IMR-90 (cell line): ENCODE results near the gene IFI30. TPM values are rescaled to one million over a fixed set of nuclear protein-coding genes. Genes with fewer than 3 reads are reported as not detected.

Experiments used
- ATAC-seq: fragments of 200-7000 bp; cut with Tn5 transposase; 2 replicates; pipeline ENCODE4 v1.9.1; 2020; ENCODE audit warnings: low read depth, mild to moderate bottlenecking, moderate library complexity
- Bru-seq: library from RNA; stranded (reverse); fragments of 400-500 nt; gene quantifications from one replicate; lab custom pipeline; 2021; lab: Mats Ljungman, UMichigan
- BruChase-seq, 2 experiments: library from RNA; stranded (reverse); fragments of 400-500 nt; gene quantifications; one replicate each; lab custom pipeline; 2021; lab: Mats Ljungman, UMichigan
- BruUV-seq: library from RNA; stranded (reverse); fragments of 400-500 nt; replicated peaks from 2 replicates; lab custom pipeline; 2021; lab: Mats Ljungman, UMichigan
- CTCF ChIA-PET: fragments of 300-600 bp; formaldehyde crosslinking; extraction: SDS; loops from one replicate; lab custom pipeline; 2021; ENCODE audit warnings: antibody characterized with exemption; lab: Yijun Ruan, JAX
- POLR2A ChIA-PET: fragments of 300-600 bp; sonication (Branson Sonifier 250); formaldehyde crosslinking; loops from one replicate; lab custom pipeline; 2022; ENCODE audit warnings: antibody characterized with exemption; ENCODE audit not compliant: unreplicated experiment; lab: Charles Lee
- DNase-seq: peaks from one replicate; pipeline ENCODE4 v3.0.0; 2013
- H2AFZ ChIP-seq: replicated peaks from 2 replicates; pipeline ENCODE3; 2013; ENCODE audit warnings: low read length, mild to moderate bottlenecking; ENCODE audit not compliant: poor library complexity
- H2AK5ac ChIP-seq: 2 replicates; pipeline ENCODE4 v1.6.1; 2013; ENCODE audit warnings: low read depth, low read length, inconsistent platforms
- H2AK9ac ChIP-seq: replicated peaks from 2 replicates; pipeline ENCODE3; 2013; ENCODE audit warnings: mild to moderate bottlenecking, low read depth, low read length, moderate library complexity; ENCODE audit not compliant: poor library complexity
- H2BK120ac ChIP-seq: 2 replicates; pipeline ENCODE4 v1.6.1; 2013; ENCODE audit warnings: low read depth, low read length, inconsistent platforms
- H2BK15ac ChIP-seq: 3 replicates; pipeline ENCODE4 v1.6.1; 2013; ENCODE audit warnings: low read depth, low read length, inconsistent platforms
- H2BK20ac ChIP-seq: 2 replicates; pipeline ENCODE4 v1.6.1; 2013; ENCODE audit warnings: low read depth, mild to moderate bottlenecking, inconsistent platforms, low read length, moderate library complexity
- H2BK5ac ChIP-seq: 2 replicates; pipeline ENCODE4 v1.6.1; 2013; ENCODE audit warnings: mild to moderate bottlenecking, low read depth, low read length, inconsistent platforms; ENCODE audit not compliant: poor library complexity, severe bottlenecking
- H3K14ac ChIP-seq: replicated peaks from 2 replicates; pipeline ENCODE4 v1.6.1; 2013; ENCODE audit warnings: low read depth, low read length, inconsistent platforms
- H3K18ac ChIP-seq: 2 replicates; pipeline ENCODE4 v1.6.1; 2013; ENCODE audit warnings: low read depth, low read length, control low read depth
- H3K23ac ChIP-seq: 2 replicates; pipeline ENCODE4 v1.6.1; 2013; ENCODE audit warnings: low read depth, low read length, inconsistent platforms
- H3K27ac ChIP-seq: 2 replicates; pipeline ENCODE4 v1.5.1; 2013; ENCODE audit warnings: mild to moderate bottlenecking, control low read depth, low read length; ENCODE audit not compliant: insufficient read depth
- H3K27me3 ChIP-seq: 2 replicates; pipeline ENCODE4 v1.6.1; 2013; ENCODE audit warnings: low read length; ENCODE audit not compliant: control insufficient read depth, insufficient read depth
- H3K36me3 ChIP-seq: 2 replicates; pipeline ENCODE4 v1.6.1; 2013; ENCODE audit warnings: low read length, mixed read lengths; ENCODE audit not compliant: control insufficient read depth, insufficient read depth
- H3K4ac ChIP-seq: 2 replicates; pipeline ENCODE4 v1.6.1; 2013; ENCODE audit warnings: low read depth, low read length, inconsistent platforms
- H3K4me1 ChIP-seq: 2 replicates; pipeline ENCODE4 v1.6.1; 2013; ENCODE audit warnings: low read length, mixed read lengths; ENCODE audit not compliant: control insufficient read depth, insufficient read depth
- H3K4me2 ChIP-seq: 2 replicates; pipeline ENCODE4 v1.6.1; 2013; ENCODE audit warnings: low read depth, mild to moderate bottlenecking, control low read depth, low read length, moderate library complexity
- H3K4me3 ChIP-seq: 2 replicates; pipeline ENCODE4 v1.5.1; 2013; ENCODE audit warnings: low read depth, mild to moderate bottlenecking, control low read depth, low read length, moderate library complexity; ENCODE audit not compliant: insufficient read depth
- H3K56ac ChIP-seq: 2 replicates; pipeline ENCODE4 v1.6.1; 2013; ENCODE audit warnings: low read length, inconsistent platforms; ENCODE audit not compliant: insufficient read depth; ENCODE audit errors: extremely low read depth
- H3K79me1 ChIP-seq, 2 experiments: 2 replicates each; pipeline ENCODE4 v1.6.1; 2013; ENCODE audit warnings: low read length in 2 of 2, inconsistent platforms in 1 of 2, low read depth in 1 of 2
- H3K9ac ChIP-seq: 2 replicates; pipeline ENCODE4 v1.6.1; 2013; ENCODE audit warnings: low read depth, low read length, control low read depth
- H3K9me1 ChIP-seq: 2 replicates; pipeline ENCODE4 v1.6.1; 2013; ENCODE audit warnings: low read length, inconsistent platforms; ENCODE audit not compliant: insufficient read depth
- H3K9me3 ChIP-seq: 2 replicates; pipeline ENCODE4 v1.6.1; 2013; ENCODE audit warnings: low read length; ENCODE audit not compliant: control insufficient read depth, insufficient read depth
- H4K20me1 ChIP-seq: 2 replicates; pipeline ENCODE4 v1.6.1; 2013; ENCODE audit warnings: low read length, inconsistent platforms; ENCODE audit not compliant: insufficient read depth
- H4K5ac ChIP-seq: 2 replicates; pipeline ENCODE4 v1.6.1; 2013; ENCODE audit warnings: mild to moderate bottlenecking, low read depth, low read length, control low read depth
- H4K8ac ChIP-seq, 2 experiments: 2 replicates each; pipeline ENCODE4 v1.6.1; 2013; ENCODE audit warnings: low read depth in 2 of 2, low read length in 2 of 2, control low read depth in 1 of 2, inconsistent platforms in 1 of 2
- H4K91ac ChIP-seq: 2 replicates; pipeline ENCODE4 v1.6.1; 2013; ENCODE audit warnings: low read depth, low read length, inconsistent platforms; ENCODE audit not compliant: insufficient read depth
- BHLHE40 ChIP-seq: fragments of 150-350 bp; IDR thresholded peaks from 2 replicates; pipeline ENCODE4 v1.6.1; 2016; ENCODE audit warnings: mild to moderate bottlenecking, low read depth, low read length
- CEBPB ChIP-seq: IDR thresholded peaks from 2 replicates; pipeline ENCODE4 v1.6.1; 2012; ENCODE audit warnings: low read depth, low read length, improper control_type of control experiment
- FOS ChIP-seq: fragments of 150-350 bp; IDR thresholded peaks from 2 replicates; pipeline ENCODE4 v1.6.1; 2016; ENCODE audit warnings: low read depth, low read length
- RFX5 ChIP-seq: IDR thresholded peaks from 2 replicates; pipeline ENCODE4 v1.8.0; 2012; ENCODE audit warnings: low read depth, mild to moderate bottlenecking, low read length, moderate library complexity
- WGBS, 2 experiments: methylation state at CpG; one replicate each; pipeline versions ENCODE4 v1.1.5 to v1.1.7; 2013; ENCODE audit warnings: missing lambda C conversion rate in 2 of 2; ENCODE audit not compliant: insufficient read length in 1 of 2; ENCODE audit errors: extremely low coverage in 2 of 2; 5-methylcytosine and 5-hydroxymethylcytosine counted together
- dilution Hi-C: fragments of 300-500 bp; cut with HindIII; formaldehyde crosslinking; loops from one replicate; pipeline ENCODE4 v1.14.3; 2018; ENCODE audit warnings: low sequenced_read_pairs; ENCODE audit not compliant: unreplicated experiment
- in situ Hi-C: fragments of 300-500 bp; cut with MboI; formaldehyde crosslinking; loops from 3 replicates; pipeline ENCODE4 v1.14.3; 2019; ENCODE audit warnings: low sequenced_read_pairs, inconsistent platforms, mixed read lengths
- intact Hi-C: fragments of 100-400 bp; cut with micrococcal nuclease; formaldehyde crosslinking; loops from 2 replicates; pipeline ENCODE4 v1.10.0; 2022
- long read RNA-seq: library from polyadenylated mRNA; unstranded; transcript quantifications from one replicate; pipeline ENCODE4 v2.0.0, GENCODE V29; 2021; ENCODE audit not compliant: unreplicated experiment
- polyA plus RNA-seq, 3 experiments: library from polyadenylated mRNA; depleted of rRNA; stranded (reverse); fragments of >200 nt; gene quantifications; 2 replicates each; pipeline ENCODE4 v1.2.3, GENCODE V29; 2012; ENCODE audit warnings: low replicate concordance in 1 of 3
- total RNA-seq: library from RNA; depleted of rRNA; stranded (reverse); fragments of >200 nt; gene quantifications from 2 replicates; pipeline ENCODE4 v1.2.3, GENCODE V29; 2012; rRNA removed

IFI30 gene
- total RNA-seq (1.1 and 2.3 TPM in 2 replicates), polyA plus RNA-seq (2012; rRNA removed) (2.3 and 4.0 TPM in 2 replicates), Bru-seq, nascent RNA (not detected), BruChase-seq, experiment 1, labeled RNA remaining after a 6-hour chase (not detected), BruChase-seq, experiment 2, labeled RNA remaining after a 2-hour chase (not detected)
- 3.1 TPM in 1 of 2 replicates, not detected in the other for polyA plus RNA-seq (2012; cell fraction: cytosol; rRNA removed)
- polyA plus RNA-seq (2012; cell fraction: nucleus; rRNA removed; ENCODE audit: low replicate concordance), result 1.6 and 2.1 TPM in 2 replicates
- long read RNA-seq, transcript IFI30-201 (7 exons, 1,134 nt), result major isoform, 5 of 5 reads
- long read RNA-seq, partial matches to known transcripts, result 0 of 5 reads
- long read RNA-seq, other reads (novel, unspliced or antisense), result 0 of 5 reads

DNA sequence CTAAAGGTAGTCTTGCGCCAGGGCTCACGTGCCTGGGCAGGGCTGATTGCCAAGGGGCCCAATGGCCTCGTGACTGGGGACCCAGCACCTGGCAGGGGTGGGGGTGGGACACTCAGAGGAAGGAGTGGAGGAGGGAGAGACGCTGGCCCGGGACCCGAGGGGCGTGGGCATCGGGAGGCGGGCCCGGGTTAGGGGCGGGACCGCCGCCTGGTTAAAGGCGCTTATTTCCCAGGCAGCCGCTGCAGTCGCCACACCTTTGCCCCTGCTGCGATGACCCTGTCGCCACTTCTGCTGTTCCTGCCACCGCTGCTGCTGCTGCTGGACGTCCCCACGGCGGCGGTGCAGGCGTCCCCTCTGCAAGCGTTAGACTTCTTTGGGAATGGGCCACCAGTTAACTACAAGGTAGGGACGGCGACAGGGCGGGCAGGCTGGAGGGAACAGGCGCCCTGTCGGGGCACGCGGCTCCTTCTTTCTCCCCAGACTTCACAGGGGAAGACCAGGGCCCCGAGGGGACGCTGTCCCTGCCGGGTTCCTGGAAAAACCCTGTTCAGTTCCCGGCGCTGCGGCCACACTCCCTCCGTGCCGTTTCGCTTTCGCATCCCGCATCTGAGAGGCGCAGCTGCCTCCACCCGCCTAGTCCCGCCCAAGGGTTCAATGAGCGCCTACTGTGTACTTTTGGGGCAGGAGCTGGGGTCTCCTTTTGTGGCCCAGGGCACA lies at the start of gene IFI30:
Gene IFI30 (plus strand): TSS at position 242 of the 717 bp plus-strand sequence. CDS start 29 bp downstream, at position 271.
- Histone ChIP-seq H3K27ac (no peak within 1 kb of the TSS), H3K9me3 (no peaks in the 10 kb centered on the region), H3K4me2 (peak within 1 kb of the TSS; percentile 98), H3K56ac (no peak within 1 kb of the TSS), H2BK15ac (no peak within 1 kb of the TSS; the same call in 2 of the 3 replicates), H2AFZ (peak within 1 kb of the TSS; percentile 93), H3K14ac (no peak within 1 kb of the TSS), H3K23ac (0 out of 2 replicates have a peak within 1 kb of the TSS, but pooled peaks have one; percentile 27), H3K9ac (0 out of 2 replicates have a peak within 1 kb of the TSS, but pooled peaks have one; percentile 22), H3K9me1 (0 out of 2 replicates have a peak, but pooled peaks cover 3% of the 10 kb centered on the region), H3K4me3 (peak within 1 kb of the TSS; percentile 85), H4K8ac (peak within 1 kb of the TSS in 1 of 2 experiments; percentile 39; a peak in 1 of 4 replicates), H3K4ac (peak within 1 kb of the TSS; percentile 41; the same call in 1 of the 2 replicates), H2BK5ac (no peak within 1 kb of the TSS), H4K20me1 (no peaks in the 10 kb centered on the region), H3K18ac (no peak within 1 kb of the TSS; the same call in 1 of the 2 replicates), H4K91ac (no peak within 1 kb of the TSS), H3K27me3 (peaks cover 4% of the 10 kb centered on the region; the same call in 1 of the 2 replicates), H3K4me1 (peaks cover 3% of the 10 kb centered on the region; the same call in 1 of the 2 replicates), H2AK5ac (peak within 1 kb of the TSS; percentile 25; the same call in 1 of the 2 replicates), H2BK120ac (no peak within 1 kb of the TSS), H3K79me1 (no peaks in the 10 kb centered on the region), H2BK20ac (no peak within 1 kb of the TSS), H4K5ac (peak within 1 kb of the TSS; percentile 60; the same call in 1 of the 2 replicates), H3K36me3 (peaks cover 6% of the 10 kb centered on the region; the same call in 1 of the 2 replicates), H2AK9ac (peak within 1 kb of the TSS; percentile 30)
- in situ Hi-C loops, result no loop called here
- dilution Hi-C loops, result no loop called here
- ChIA-PET CTCF (no interaction called here), POLR2A (no interaction called here)
- intact Hi-C loops, result loop anchor here (5.0 kb wide), 2 partner anchors 79 to 166 kb away; partner anchors contain the start of gene ARRDC2
- WGBS, 2 experiments, result 1% methylated on average over 32 of the region's 47 CpGs; no CpG with 5 or more reads in 1 of the 2 experiments
- TF ChIP-seq RFX5 (no peak), CEBPB (no peak), FOS (no peak), BHLHE40 (peak; percentile 51; the same call in 1 of the 2 replicates)
- BruUV-seq, result no TSS peak
- ATAC-seq, result peak; percentile 89
- DNase-seq, result no peak
